Ascending aorta (tissue), 2 donors: ENCODE data around the gene STXBP2. TPM values are rescaled to one million over a fixed set of nuclear protein-coding genes. Genes with fewer than 3 reads are reported as not detected.

Experiments used
- DNase-seq, 2 donors: peaks; one replicate each; pipeline ENCODE4 v3.0.0-alpha.2; 2019; ENCODE audit warnings: low spot score in 2 of 2
- H3K27ac ChIP-seq, 2 donors: fragments of 200-600 bp; sonication (generic); one replicate each; pipeline ENCODE4 v1.5.1; 2016 to 2017; ENCODE audit warnings: mild to moderate bottlenecking in 1 of 2
- H3K27me3 ChIP-seq: fragments of 200-600 bp; sonication (generic); one replicate; pipeline ENCODE4 v1.5.1; 2017
- H3K36me3 ChIP-seq, 2 donors: fragments of 200-600 bp; sonication (generic); one replicate each; pipeline ENCODE4 v1.5.1; 2016
- H3K4me1 ChIP-seq, 2 donors: fragments of 200-600 bp; sonication (generic); one replicate each; pipeline ENCODE4 v1.5.1; 2016 to 2017; ENCODE audit warnings: mild to moderate bottlenecking in 1 of 2
- H3K4me3 ChIP-seq, 2 donors: fragments of 200-600 bp; sonication (generic); one replicate each; pipeline ENCODE4 v1.5.1; 2016 to 2017; ENCODE audit warnings: mild to moderate bottlenecking in 1 of 2
- H3K9me3 ChIP-seq, 2 donors: fragments of 200-600 bp; sonication (generic); one replicate each; pipeline ENCODE4 v1.5.1; 2016
- CTCF ChIP-seq, 3 experiments: fragments of 200-600 bp in 2 of 3; fragments of 450-650 bp in 1 of 3; sonication (generic) in 2 of 3; IDR thresholded peaks; one replicate each; pipeline ENCODE4 v1.5.1; 2016 to 2019; ENCODE audit warnings: antibody characterized with exemption in 3 of 3, mild to moderate bottlenecking in 1 of 3, moderate library complexity in 1 of 3
- intact Hi-C: fragments of 100-400 bp; cut with DNase I; formaldehyde crosslinking; loops from one replicate; pipeline ENCODE4 v1.15.1; 2023
- total RNA-seq: library from RNA; depleted of rRNA; stranded (reverse); fragments of >200 nt; gene quantifications from one replicate; pipeline ENCODE4 v1.1.0, GENCODE V29; 2016

Gene STXBP2
- total RNA-seq, 1 donor from 2014 or later, result 26.6 TPM

- no peak overlapping the region for H3K27ac ChIP-seq
- H3K4me1 ChIP-seq, result peaks cover 4 to 11% of the 10 kb centered on the region in 2 donors
- no peaks in the 10 kb centered on the region for H3K9me3 ChIP-seq
- no peak for DNase-seq
- H3K4me3 ChIP-seq, result no peak overlapping the region
- TF ChIP-seq CTCF (IDR thresholded peaks at IDR 0.05), result no peak
- intact Hi-C loops, result no loop called here
- H3K27me3 ChIP-seq, result no peaks in the 10 kb centered on the region
- peaks cover 19 to 20% of the 10 kb centered on the region in 2 donors for H3K36me3 ChIP-seq
These were observed 42.3 kb downstream of the STXBP2 start for GRCh38 chr19:7678971-7679751.

GRCh38 chr19:7679771-7680605, 43.1 kb downstream of the STXBP2 start:
- Histone ChIP-seq H3K4me1 (peaks cover 4 to 11% of the 10 kb centered on the region in 2 donors), H3K27me3 (no peaks in the 10 kb centered on the region), H3K36me3 (peaks cover 26 to 28% of the 10 kb centered on the region in 2 donors), H3K27ac (no peak overlapping the region), H3K4me3 (peak overlapping the region; percentile 98 to 99), H3K9me3 (no peaks in the 10 kb centered on the region)
- DNase-seq, result no peak
- TF ChIP-seq CTCF (IDR thresholded peaks at IDR 0.05), result no peak
- intact Hi-C loops, result loop anchor here (1.0 to 2.0 kb wide), 5 partner anchors 28 to 577 kb away; partner anchors contain the start of genes PET100 and XAB2

- Histone ChIP-seq H3K27me3 (no peaks in the 10 kb centered on the region), H3K27ac (peak within 1 kb of the TSS; percentile 77 to 81), H3K36me3 (peaks cover 28 to 33% of the 10 kb centered on the region in 2 donors), H3K4me1 (peaks cover 4 to 11% of the 10 kb centered on the region in 2 donors), H3K4me3 (peak within 1 kb of the TSS; percentile 98 to 99), H3K9me3 (no peaks in the 10 kb centered on the region)
- intact Hi-C loops, result loop anchor here (1.0 to 2.0 kb wide), 5 partner anchors 28 to 578 kb away; partner anchors contain the start of genes PET100 and XAB2
- TF ChIP-seq CTCF (IDR thresholded peaks at IDR 0.05), result peak; percentile 55 to 97 (median 73)
- DNase-seq, result peak; percentile 42 to 91
These were observed 43.9 kb downstream of the STXBP2 start, which contains the start of gene TRAPPC5 for GRCh38 chr19:7680606-7681339. Gene TRAPPC5 (plus strand): TSS chr19:7680833. CDS start chr19:7682254, 1,421 bp downstream.

GRCh38 chr19:7681340-7682174, 44.6 kb downstream of the STXBP2 start:
- H3K27me3 ChIP-seq, result no peaks in the 10 kb centered on the region
- peak; percentile 39 to 87 for DNase-seq
- peak overlapping the region; percentile 98 to 99 for H3K4me3 ChIP-seq
- intact Hi-C loops, result loop anchor here (2.0 kb wide), 3 partner anchors 113 to 579 kb away; no protein-coding TSS in a partner anchor
- peak overlapping the region; percentile 77 to 81 for H3K27ac ChIP-seq
- H3K9me3 ChIP-seq, result no peaks in the 10 kb centered on the region
- peaks cover 4 to 11% of the 10 kb centered on the region in 2 donors for H3K4me1 ChIP-seq
- TF ChIP-seq CTCF (IDR thresholded peaks at IDR 0.05), result peak; percentile 33 to 53 (median 51)
- peaks cover 28 to 33% of the 10 kb centered on the region in 2 donors for H3K36me3 ChIP-seq
